ENCODE results near the gene CNTNAP2.

CNTNAP2 gene

DNA sequence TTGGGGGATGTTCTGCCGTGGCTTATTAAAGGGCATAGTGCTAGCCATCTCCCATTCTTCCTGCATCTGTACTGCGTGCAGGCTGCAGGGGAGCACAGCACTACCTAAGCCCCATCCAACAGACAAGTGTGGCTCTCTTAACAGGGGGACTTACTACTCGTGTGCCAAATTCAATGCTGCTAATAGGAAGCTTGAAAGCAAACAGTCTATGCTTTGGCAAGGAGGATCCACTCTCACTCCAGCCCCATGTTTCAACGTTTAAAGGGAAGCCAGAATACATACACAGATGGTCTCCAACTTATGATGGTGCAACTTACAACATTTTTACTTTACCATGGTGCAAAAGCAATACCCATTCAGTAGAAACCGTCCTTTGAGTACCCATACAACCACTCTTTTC lies 2245.9 kb downstream of the CNTNAP2 start:
- ChIA-PET CTCF (no interaction called here), POLR2A (no interaction called here)
- no peak overlapping the region for H3K4me3 ChIP-seq (ENCODE audit: low read depth, low read length)
- no peaks in the 10 kb centered on the region for H3K36me3 ChIP-seq (ENCODE audit: control insufficient read depth in 2 of 2, insufficient read depth in 1 of 2, low read length in 2 of 2)
- H3K27ac ChIP-seq (ENCODE audit: extremely low read depth, low read depth, low read length): no peak overlapping the region
- H3K9me3 ChIP-seq (ENCODE audit: control insufficient read depth, insufficient read depth, low read depth, low read length): no peaks in the 10 kb centered on the region
- no peak for TF ChIP-seq ZNF76 (tag by site-specific recombination; IDR thresholded peaks at IDR 0.05; ENCODE audit: borderline replicate concordance, low read depth)
- no peaks in the 10 kb centered on the region for H3K4me1 ChIP-seq (ENCODE audit: control insufficient read depth, insufficient read depth, low read length)

DNA sequence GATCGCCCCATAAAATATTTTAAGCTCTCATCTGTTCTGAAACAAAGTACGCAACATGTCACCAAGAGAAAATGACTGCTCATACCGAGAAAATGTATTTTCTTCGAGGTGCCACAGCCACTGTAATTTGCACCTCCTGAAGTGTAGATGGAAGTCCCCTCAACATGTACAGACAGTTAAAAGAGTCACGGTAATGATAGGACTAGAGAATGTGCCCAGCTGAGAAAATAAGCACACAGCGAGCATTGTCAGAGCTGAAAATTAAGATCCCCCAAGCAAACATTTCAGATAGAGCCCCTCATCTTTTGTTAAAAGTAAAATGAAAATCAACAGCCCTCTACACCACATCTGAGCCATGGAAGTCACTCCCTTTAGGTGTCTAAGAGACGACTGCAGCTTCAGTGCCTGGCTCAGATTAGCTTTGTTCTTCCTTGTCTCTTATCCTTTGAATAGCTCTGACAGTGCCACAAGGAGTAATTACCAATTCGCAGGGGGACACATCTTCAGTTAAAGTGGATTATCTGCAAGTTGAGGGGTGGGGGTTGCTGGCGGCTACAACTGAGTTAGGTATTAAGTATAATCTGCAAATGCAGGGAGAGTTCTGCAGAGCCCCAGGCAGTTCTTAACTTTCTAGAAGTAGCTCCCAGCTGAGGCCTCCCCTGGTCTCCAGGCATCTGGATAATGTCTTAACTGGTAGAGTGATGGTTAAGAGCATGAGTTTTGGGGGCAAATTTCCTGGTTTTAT lies 2251.3 kb downstream of the CNTNAP2 start:
- POLR2A ChIA-PET: no interaction called here
- no peak overlapping the region for H3K4me3 ChIP-seq (ENCODE audit: low read depth, low read length)
- CTCF ChIA-PET: interaction anchor here (0.7 kb wide), 1 partner anchor 118 kb away, joined by 4 read pairs; no protein-coding TSS in a partner anchor
- H3K36me3 ChIP-seq (ENCODE audit: control insufficient read depth in 2 of 2, insufficient read depth in 1 of 2, low read length in 2 of 2): no peaks in the 10 kb centered on the region
- no peak overlapping the region for H3K27ac ChIP-seq (ENCODE audit: extremely low read depth, low read depth, low read length)
- H3K4me1 ChIP-seq (ENCODE audit: control insufficient read depth, insufficient read depth, low read length): no peaks in the 10 kb centered on the region
- TF ChIP-seq ZNF391 (tag by site-specific recombination; IDR thresholded peaks at IDR 0.05; ENCODE audit: borderline replicate concordance, low read depth): no peak
- TF ChIP-seq, protein P1, sequence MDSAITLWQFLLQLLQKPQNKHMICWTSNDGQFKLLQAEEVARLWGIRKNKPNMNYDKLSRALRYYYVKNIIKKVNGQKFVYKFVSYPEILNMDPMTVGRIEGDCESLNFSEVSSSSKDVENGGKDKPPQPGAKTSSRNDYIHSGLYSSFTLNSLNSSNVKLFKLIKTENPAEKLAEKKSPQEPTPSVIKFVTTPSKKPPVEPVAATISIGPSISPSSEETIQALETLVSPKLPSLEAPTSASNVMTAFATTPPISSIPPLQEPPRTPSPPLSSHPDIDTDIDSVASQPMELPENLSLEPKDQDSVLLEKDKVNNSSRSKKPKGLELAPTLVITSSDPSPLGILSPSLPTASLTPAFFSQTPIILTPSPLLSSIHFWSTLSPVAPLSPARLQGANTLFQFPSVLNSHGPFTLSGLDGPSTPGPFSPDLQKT (IDR thresholded peaks at IDR 0.05; ENCODE audit: borderline replicate concordance, low read depth, low read length): no peak
- no peak for TF ChIP-seq ZNF777 (tag by site-specific recombination; IDR thresholded peaks at IDR 0.05; ENCODE audit: borderline replicate concordance)
- no peak for TF ChIP-seq ZNF221 (tag by site-specific recombination; IDR thresholded peaks at IDR 0.05; ENCODE audit: borderline replicate concordance)
- H3K9me3 ChIP-seq (ENCODE audit: control insufficient read depth, insufficient read depth, low read depth, low read length): no peaks in the 10 kb centered on the region

DNA sequence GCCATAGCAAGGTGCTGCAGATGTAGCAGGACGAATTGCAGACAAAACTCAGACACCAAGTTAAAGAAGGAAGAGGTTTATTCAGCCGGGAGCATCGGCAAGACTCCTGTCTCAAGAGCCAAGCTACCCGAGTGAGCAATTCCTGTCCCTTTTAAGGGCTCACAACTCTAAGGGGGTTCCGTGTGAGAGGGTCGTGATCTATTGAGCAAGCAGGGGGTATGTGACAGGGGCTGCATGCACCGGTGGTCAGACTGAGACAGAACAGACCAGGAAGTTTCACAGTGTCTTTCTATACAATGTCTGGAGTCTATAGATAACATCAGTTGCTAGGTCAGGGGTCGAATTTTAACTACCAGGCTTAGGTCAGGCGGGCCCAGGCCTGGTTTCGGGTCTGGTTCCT lies 2252.0 kb downstream of the CNTNAP2 start:
- POLR2A ChIA-PET: no interaction called here
- TF ChIP-seq, protein P2, sequence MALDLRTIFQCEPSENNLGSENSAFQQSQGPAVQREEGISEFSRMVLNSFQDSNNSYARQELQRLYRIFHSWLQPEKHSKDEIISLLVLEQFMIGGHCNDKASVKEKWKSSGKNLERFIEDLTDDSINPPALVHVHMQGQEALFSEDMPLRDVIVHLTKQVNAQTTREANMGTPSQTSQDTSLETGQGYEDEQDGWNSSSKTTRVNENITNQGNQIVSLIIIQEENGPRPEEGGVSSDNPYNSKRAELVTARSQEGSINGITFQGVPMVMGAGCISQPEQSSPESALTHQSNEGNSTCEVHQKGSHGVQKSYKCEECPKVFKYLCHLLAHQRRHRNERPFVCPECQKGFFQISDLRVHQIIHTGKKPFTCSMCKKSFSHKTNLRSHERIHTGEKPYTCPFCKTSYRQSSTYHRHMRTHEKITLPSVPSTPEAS (tag by site-specific recombination; IDR thresholded peaks at IDR 0.05): no peak
- TF ChIP-seq ZNF629 (tag by site-specific recombination; IDR thresholded peaks at IDR 0.05) (no peak), ZNF747 (tag by site-specific recombination; IDR thresholded peaks at IDR 0.05) (no peak)
- Histone ChIP-seq H3K4me1 (ENCODE audit: control insufficient read depth, insufficient read depth, low read length) (no peaks in the 10 kb centered on the region), H3K36me3 (ENCODE audit: control insufficient read depth in 2 of 2, insufficient read depth in 1 of 2, low read length in 2 of 2) (no peaks in the 10 kb centered on the region), H3K9me3 (ENCODE audit: control insufficient read depth, insufficient read depth, low read depth, low read length) (no peaks in the 10 kb centered on the region), H3K4me3 (ENCODE audit: low read depth, low read length) (no peak overlapping the region), H3K27ac (ENCODE audit: extremely low read depth, low read depth, low read length) (no peak overlapping the region)
- CTCF ChIA-PET: no interaction called here

DNA sequence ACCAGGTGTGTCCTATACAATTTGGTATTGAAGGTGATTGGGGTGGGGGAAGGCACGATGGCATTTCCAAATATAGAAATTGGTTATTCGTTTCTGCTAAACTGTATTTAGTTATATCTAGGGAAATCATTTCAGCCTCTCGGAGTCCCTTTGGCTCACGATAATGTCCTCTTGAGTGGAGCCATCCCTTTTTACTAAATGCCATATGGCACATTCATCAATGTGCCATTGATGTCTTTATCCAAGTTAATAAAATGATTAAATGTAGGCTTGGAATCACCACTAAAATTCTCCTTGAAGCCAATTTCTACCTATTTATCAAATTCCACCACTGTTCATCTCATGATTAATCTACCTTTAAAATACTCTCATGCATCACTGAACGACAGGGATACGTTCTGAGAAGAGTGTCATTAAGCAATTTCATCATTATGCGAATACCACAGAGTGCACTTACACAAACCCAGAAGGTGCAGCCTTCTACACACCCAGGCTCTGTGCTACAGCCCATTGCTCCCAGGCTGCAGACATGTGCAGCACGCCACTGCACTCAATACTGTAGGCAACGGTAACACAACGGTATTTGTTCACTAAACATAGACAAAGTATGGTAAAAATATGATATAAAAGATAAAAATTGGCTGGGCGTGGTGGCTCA lies 2254.8 kb downstream of the CNTNAP2 start:
- ChIA-PET POLR2A (no interaction called here), CTCF (no interaction called here)
- TF ChIP-seq ZNF76 (tag by site-specific recombination; IDR thresholded peaks at IDR 0.05; ENCODE audit: borderline replicate concordance, low read depth): no peak
- TF ChIP-seq, protein P3, sequence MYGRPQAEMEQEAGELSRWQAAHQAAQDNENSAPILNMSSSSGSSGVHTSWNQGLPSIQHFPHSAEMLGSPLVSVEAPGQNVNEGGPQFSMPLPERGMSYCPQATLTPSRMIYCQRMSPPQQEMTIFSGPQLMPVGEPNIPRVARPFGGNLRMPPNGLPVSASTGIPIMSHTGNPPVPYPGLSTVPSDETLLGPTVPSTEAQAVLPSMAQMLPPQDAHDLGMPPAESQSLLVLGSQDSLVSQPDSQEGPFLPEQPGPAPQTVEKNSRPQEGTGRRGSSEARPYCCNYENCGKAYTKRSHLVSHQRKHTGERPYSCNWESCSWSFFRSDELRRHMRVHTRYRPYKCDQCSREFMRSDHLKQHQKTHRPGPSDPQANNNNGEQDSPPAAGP (tag by site-specific recombination; IDR thresholded peaks at IDR 0.05): no peak
- TF ChIP-seq, protein P4, sequence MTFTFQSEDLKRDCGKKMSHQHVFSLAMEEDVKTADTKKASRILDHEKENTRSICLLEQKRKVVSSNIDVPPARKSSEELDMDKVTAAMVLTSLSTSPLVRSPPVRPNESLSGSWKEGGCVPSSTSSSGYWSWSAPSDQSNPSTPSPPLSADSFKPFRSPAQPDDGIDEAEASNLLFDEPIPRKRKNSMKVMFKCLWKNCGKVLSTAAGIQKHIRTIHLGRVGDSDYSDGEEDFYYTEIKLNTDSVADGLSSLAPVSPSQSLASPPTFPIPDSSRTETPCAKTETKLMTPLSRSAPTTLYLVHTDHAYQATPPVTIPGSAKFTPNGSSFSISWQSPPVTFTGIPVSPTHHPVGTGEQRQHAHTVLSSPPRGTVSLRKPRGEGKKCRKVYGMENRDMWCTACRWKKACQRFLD (tag by site-specific recombination; IDR thresholded peaks at IDR 0.05): no peak
- no peak for TF ChIP-seq ZNF670 (tag by site-specific recombination; IDR thresholded peaks at IDR 0.05; ENCODE audit: low read depth)
- TF ChIP-seq, protein P5, sequence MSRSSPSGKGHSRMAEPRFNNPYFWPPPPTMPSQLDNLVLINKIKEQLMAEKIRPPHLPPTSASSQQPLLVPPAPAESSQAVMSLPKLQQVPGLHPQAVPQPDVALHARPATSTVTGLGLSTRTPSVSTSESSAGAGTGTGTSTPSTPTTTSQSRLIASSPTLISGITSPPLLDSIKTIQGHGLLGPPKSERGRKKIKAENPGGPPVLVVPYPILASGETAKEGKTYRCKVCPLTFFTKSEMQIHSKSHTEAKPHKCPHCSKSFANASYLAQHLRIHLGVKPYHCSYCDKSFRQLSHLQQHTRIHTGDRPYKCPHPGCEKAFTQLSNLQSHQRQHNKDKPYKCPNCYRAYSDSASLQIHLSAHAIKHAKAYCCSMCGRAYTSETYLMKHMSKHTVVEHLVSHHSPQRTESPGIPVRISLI (tag by site-specific recombination; IDR thresholded peaks at IDR 0.05): no peak
- no peak for TF ChIP-seq ZFP37 (tag by site-specific recombination; IDR thresholded peaks at IDR 0.05)
- TF ChIP-seq ZNF132 (tag by site-specific recombination; IDR thresholded peaks at IDR 0.05; ENCODE audit: borderline replicate concordance): no peak
- no peak for TF ChIP-seq SP7 (tag by site-specific recombination; IDR thresholded peaks at IDR 0.05)
- no peak for TF ChIP-seq ZNF239 (tag by site-specific recombination; IDR thresholded peaks at IDR 0.05)
- TF ChIP-seq REPIN1 (tag by site-specific recombination; IDR thresholded peaks at IDR 0.05; ENCODE audit: low read depth): no peak
- TF ChIP-seq ZNF433 (tag by site-specific recombination; IDR thresholded peaks at IDR 0.05; ENCODE audit: low read depth): no peak
- no peak for TF ChIP-seq ZIC2 (tag by site-specific recombination; IDR thresholded peaks at IDR 0.05)

More for the DNA sequence above, 2254.8 kb downstream of the CNTNAP2 start:
- Histone ChIP-seq H3K4me3 (ENCODE audit: low read depth, low read length) (no peak overlapping the region), H3K27ac (ENCODE audit: extremely low read depth, low read depth, low read length) (no peak overlapping the region), H3K36me3 (ENCODE audit: control insufficient read depth in 2 of 2, insufficient read depth in 1 of 2, low read length in 2 of 2) (no peaks in the 10 kb centered on the region), H3K9me3 (ENCODE audit: control insufficient read depth, insufficient read depth, low read depth, low read length) (no peaks in the 10 kb centered on the region), H3K4me1 (ENCODE audit: control insufficient read depth, insufficient read depth, low read length) (no peaks in the 10 kb centered on the region)
